NB4 (cell line): ENCODE measurements around the gene FZD1.

Experiments
- CTCF ChIP-seq: IDR thresholded peaks from one replicate; pipeline ENCODE4 v1.5.1; 2012; ENCODE audit warnings: low read depth, low read length
- POLR2A ChIP-seq: IDR thresholded peaks from 2 replicates; pipeline ENCODE4 v1.6.1; 2011; ENCODE audit warnings: mild to moderate bottlenecking; ENCODE audit not compliant: insufficient read length; ENCODE audit errors: extremely low read depth

GRCh38 chr7:91243591-91244301 is 20.5 kb upstream of the FZD1 start:
- TF ChIP-seq CTCF, result no peak
- TF ChIP-seq POLR2A, result no peak
